Testis (tissue), 3 donors: ENCODE measurements around the gene KHK. TPM values are rescaled to one million over a fixed set of nuclear protein-coding genes. Genes with fewer than 3 reads are reported as not detected.
A peak's percentile ranks its signal among the peaks of the same experiment; 100 is the strongest.

Experiments used
- DNase-seq: peaks from one replicate; pipeline ENCODE4 v3.0.0-alpha.2; 2019
- H3K27ac ChIP-seq, 2 donors: fragments of 200-600 bp; sonication (generic); one replicate each; pipeline ENCODE4 v1.5.1; 2019
- H3K27me3 ChIP-seq: fragments of 200-600 bp; sonication (generic); one replicate; pipeline ENCODE4 v1.5.1; 2019
- H3K36me3 ChIP-seq: fragments of 200-600 bp; sonication (generic); one replicate; pipeline ENCODE4 v1.5.1; 2017; ENCODE audit warnings: low read depth; ENCODE audit errors: missing control alignments
- H3K4me1 ChIP-seq: fragments of 200-600 bp; sonication (generic); one replicate; pipeline ENCODE4 v1.5.1; 2019
- H3K4me3 ChIP-seq, 2 donors: fragments of 200-600 bp; sonication (generic); one replicate each; pipeline ENCODE4 v1.5.1; 2017 to 2019
- H3K9me3 ChIP-seq: fragments of 200-600 bp; sonication (generic); one replicate; pipeline ENCODE4 v1.5.1; 2017
- POLR2A ChIP-seq: fragments of 450-650 bp; IDR thresholded peaks from one replicate; pipeline ENCODE4 v1.6.1; 2017; ENCODE audit warnings: antibody characterized with exemption, mild to moderate bottlenecking, moderate library complexity
- WGBS, 2 donors: methylation state at CpG; one replicate each; pipeline ENCODE4 v1.1.5; 2018; 5-methylcytosine and 5-hydroxymethylcytosine counted together
- intact Hi-C: fragments of 100-400 bp; cut with DNase I; formaldehyde crosslinking; loops from one replicate; pipeline ENCODE4 v1.15.1; 2023; ENCODE audit warnings: low total_unique reads
- polyA plus RNA-seq: library from polyadenylated mRNA; stranded (reverse); fragments of 350-450 nt; fragmentation: Illumina TruSeq; extraction: RNeasy Lipid Tissue Mini Kit (QIAGEN cat#74804); gene quantifications from one replicate; pipeline ENCODE4 v1.2.3, GENCODE V29; 2014; ENCODE audit warnings: low read depth, low replicate concordance; ENCODE audit not compliant: insufficient read depth
- total RNA-seq, 2 donors: library from RNA; depleted of rRNA; stranded (reverse); fragments of >200 nt; gene quantifications; one replicate each; pipeline ENCODE4 v1.2.3, GENCODE V29; 2016
- TF ChIP-seq, protein P1 (sequence below), 3 experiments: fragments of 450-650 bp in 2 of 3; fragments of 200-600 bp in 1 of 3; sonication (generic) in 1 of 3; IDR thresholded peaks; one replicate each; pipeline ENCODE4 v1.5.1; 2016 to 2019; ENCODE audit warnings: antibody characterized with exemption in 3 of 3, mild to moderate bottlenecking in 2 of 3, moderate library complexity in 1 of 3

The KHK gene
- total and polyA plus RNA-seq, 3 donors from 2014 or later = 5.3 to 13.4 (median 11.5) TPM

DNA sequence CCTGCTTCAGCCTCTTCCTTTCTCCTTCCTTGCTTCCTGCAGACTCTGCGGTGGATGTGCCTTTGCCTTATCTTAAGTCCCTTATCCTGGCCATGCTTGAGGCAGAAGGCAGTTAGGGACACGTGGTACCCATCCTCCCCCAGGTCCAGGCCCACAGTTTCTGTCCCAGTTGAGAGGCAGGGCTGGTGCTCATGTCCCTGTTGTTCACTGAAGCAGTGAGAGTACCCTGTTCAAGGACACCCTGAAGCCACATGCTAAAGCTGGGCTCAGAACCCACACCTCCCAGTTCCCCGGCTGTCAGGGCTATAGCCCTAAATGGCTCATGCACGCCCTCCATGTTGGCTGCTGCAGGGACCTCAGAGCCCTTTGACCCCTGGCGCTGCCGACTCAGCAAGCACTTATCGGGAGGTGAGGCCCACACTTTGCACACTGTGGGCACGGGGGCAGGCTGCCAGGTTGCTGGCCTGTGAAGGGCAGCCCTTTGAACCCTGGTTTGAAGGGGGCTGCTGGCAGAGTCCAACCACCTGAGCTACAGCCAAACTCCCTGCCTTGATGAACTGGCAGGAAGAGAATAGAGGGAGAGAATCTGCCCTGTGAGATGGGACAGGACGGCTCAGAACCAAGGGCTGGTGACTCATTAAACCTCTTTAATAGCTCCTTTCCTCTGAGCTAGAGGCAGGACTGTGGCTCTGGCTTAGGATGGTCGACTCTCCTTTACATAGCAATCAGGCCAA, 6.3 kb downstream of the KHK start:
- intact Hi-C loops = loop anchor here (10.0 kb wide), 1 partner anchor 212 kb away; the partner anchor contains the start of gene UCN

DNA sequence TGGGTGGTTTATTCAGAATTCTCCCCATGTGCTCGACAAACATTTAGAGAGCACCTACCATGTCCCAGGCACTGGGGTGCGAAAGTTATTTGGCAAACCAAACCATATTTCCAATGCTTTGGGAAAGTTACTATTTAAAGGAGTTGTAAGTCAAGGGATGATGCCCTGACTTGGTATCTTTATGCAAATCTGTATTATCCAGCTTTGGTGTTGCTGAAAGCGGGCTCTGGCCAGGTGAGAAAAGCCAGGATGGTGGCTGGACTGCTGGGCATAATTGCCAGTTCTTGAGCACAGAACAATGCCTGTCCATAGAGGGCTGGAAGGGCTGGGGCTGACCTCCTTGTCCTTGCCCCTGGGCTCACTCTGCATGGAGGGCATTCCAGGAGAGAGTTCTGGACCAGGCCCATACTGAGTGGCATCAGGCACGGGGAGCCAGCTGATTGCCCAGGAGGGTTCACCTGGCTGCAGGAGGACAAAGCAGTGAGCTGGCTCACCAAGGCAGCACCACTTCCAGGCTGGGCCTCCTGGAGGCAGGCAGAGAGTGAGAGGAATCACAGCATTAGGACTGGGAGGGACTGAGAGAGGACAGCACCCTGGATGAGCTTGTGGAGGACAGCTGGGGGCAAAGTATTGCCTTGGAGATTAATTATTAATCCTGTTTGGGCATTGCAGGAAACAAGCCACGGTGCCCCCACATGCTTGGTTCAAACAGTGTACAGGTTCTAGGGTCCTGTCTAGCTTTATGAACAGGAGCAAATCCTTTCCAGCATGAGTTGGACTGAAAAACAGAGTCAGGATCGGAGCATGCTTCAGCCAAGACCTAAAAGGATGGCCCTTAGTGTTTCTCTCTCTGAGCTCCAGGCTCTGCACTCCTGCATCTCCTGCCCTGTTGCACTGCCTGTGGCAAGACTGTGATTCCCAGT, 7.1 kb downstream of the KHK start:
- H3K27ac ChIP-seq = no peak overlapping the region
- TF ChIP-seq POLR2A = no peak
- TF ChIP-seq, protein P1, sequence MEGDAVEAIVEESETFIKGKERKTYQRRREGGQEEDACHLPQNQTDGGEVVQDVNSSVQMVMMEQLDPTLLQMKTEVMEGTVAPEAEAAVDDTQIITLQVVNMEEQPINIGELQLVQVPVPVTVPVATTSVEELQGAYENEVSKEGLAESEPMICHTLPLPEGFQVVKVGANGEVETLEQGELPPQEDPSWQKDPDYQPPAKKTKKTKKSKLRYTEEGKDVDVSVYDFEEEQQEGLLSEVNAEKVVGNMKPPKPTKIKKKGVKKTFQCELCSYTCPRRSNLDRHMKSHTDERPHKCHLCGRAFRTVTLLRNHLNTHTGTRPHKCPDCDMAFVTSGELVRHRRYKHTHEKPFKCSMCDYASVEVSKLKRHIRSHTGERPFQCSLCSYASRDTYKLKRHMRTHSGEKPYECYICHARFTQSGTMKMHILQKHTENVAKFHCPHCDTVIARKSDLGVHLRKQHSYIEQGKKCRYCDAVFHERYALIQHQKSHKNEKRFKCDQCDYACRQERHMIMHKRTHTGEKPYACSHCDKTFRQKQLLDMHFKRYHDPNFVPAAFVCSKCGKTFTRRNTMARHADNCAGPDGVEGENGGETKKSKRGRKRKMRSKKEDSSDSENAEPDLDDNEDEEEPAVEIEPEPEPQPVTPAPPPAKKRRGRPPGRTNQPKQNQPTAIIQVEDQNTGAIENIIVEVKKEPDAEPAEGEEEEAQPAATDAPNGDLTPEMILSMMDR (IDR thresholded peaks at IDR 0.05) = no peak
- no peak for DNase-seq
- no peaks in the 10 kb centered on the region for H3K9me3 ChIP-seq
- intact Hi-C loops = loop anchor here (10.0 kb wide), 1 partner anchor 211 kb away; the partner anchor contains the start of gene UCN
- WGBS, 2 donors = 92 to 97% methylated on average over 5 to 6 of the region's 6 CpGs
- H3K4me3 ChIP-seq = no peak overlapping the region
- no peaks in the 10 kb centered on the region for H3K36me3 ChIP-seq
- H3K4me1 ChIP-seq = peaks cover 29% of the 10 kb centered on the region
- no peaks in the 10 kb centered on the region for H3K27me3 ChIP-seq

More for the DNA sequence above, 6.3 kb downstream of the KHK start:
- TF ChIP-seq, protein P1 (IDR thresholded peaks at IDR 0.05) = no peak
- no peak for TF ChIP-seq POLR2A
- 42 to 53% methylated on average over 9 to 10 of the region's 10 CpGs for WGBS, 2 donors
- DNase-seq = peak; percentile 86
- Histone ChIP-seq H3K4me3 (no peak overlapping the region), H3K9me3 (no peaks in the 10 kb centered on the region), H3K27ac (peak overlapping the region; percentile 21 to 45), H3K4me1 (peaks cover 29% of the 10 kb centered on the region), H3K36me3 (no peaks in the 10 kb centered on the region), H3K27me3 (no peaks in the 10 kb centered on the region)

DNA sequence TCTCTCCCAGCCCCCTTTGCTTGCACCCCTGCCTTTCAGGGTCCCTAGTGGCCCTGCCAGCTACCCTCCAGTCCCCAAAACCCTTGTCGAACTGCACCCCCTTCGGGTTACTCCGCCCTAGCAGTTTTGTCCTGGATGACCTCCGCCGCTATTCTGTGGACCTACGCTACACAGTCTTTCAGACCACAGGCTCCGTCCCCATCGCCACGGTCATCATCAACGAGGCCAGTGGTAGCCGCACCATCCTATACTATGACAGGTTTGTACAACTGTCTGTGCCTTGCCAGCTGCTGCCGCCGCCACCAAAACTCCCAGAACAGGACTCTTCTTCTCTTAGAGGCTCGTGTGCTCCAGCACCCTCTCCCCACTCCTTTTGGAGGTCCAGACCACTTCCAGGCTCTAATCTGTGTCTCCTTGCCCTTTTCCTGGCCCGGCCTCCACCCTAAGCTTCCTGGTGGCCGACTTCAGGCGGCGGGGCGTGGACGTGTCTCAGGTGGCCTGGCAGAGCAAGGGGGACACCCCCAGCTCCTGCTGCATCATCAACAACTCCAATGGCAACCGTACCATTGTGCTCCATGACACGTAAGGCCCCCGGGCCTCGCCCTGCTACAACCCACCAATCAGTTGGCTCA, 7.9 kb downstream of the KHK start:
- no peak for DNase-seq
- 95 to 96% methylated on average over 24 of the region's 24 CpGs for WGBS, 2 donors

DNA sequence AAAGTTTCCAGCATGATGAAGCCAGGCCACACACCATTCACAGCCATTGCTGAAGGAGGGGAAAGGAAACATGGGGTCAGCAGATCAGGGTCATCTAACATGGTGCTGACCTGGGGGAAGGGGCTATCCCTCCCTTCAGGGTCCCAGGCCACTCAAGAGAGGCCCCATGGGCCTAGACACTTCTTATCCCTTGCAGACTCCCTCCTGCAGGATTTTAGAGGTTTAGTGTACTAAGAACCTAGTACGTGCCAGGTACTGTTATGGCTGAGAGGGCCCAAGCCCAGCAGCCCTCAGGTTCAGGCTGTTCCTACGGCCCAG, 8.8 kb downstream of the KHK start:
- H3K27me3 ChIP-seq = no peaks in the 10 kb centered on the region
- 46 to 70% methylated on average over 2 of the region's 2 CpGs for WGBS, 2 donors

More for the DNA sequence above, 7.9 kb downstream of the KHK start:
- Histone ChIP-seq H3K36me3 (no peaks in the 10 kb centered on the region), H3K27ac (no peak overlapping the region), H3K9me3 (no peaks in the 10 kb centered on the region), H3K4me3 (no peak overlapping the region), H3K27me3 (no peaks in the 10 kb centered on the region), H3K4me1 (peaks cover 29% of the 10 kb centered on the region)
- TF ChIP-seq, protein P1 (IDR thresholded peaks at IDR 0.05) = no peak
- no peak for TF ChIP-seq POLR2A
- intact Hi-C loops = loop anchor here (10.0 kb wide), 1 partner anchor 210 kb away; the partner anchor contains the start of gene UCN

More for the DNA sequence above, 8.8 kb downstream of the KHK start:
- peaks cover 29% of the 10 kb centered on the region for H3K4me1 ChIP-seq
- intact Hi-C loops = loop anchor here (10.0 kb wide), 1 partner anchor 209 kb away; the partner anchor contains the start of gene UCN
- TF ChIP-seq, protein P1 (IDR thresholded peaks at IDR 0.05) = no peak
- no peak for TF ChIP-seq POLR2A
- H3K4me3 ChIP-seq = no peak overlapping the region
- H3K27ac ChIP-seq = no peak overlapping the region
- no peaks in the 10 kb centered on the region for H3K9me3 ChIP-seq
- no peak for DNase-seq
- H3K36me3 ChIP-seq = no peaks in the 10 kb centered on the region
